Measurements from ENCODE around the gene WAC.

DNA sequence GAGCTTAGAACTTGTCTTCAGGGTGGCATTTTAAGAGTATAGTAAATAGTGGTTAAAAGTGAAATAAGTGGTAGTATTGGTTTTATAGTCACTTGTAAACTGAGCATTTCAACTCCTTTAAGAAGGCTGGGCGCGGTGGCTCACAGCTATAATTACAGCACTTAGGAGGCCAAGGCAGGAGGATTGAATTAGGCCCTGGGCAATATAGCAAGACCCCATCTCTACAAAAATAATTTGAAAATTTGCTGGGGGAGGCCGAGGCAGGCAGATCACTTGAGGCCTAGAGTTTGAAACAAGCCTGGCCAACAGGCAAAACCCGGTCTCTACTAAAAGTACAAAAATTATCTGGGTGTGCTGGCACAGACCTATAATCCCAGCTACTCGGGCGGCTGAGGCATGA is 80.0 kb downstream of the WAC start:
- TF ChIP-seq EP300 (IDR thresholded peaks at IDR 0.05) (no peak), POLR2AphosphoS5 (IDR thresholded peaks at IDR 0.05) (no peak)
- TF ChIP-seq, protein P1, sequence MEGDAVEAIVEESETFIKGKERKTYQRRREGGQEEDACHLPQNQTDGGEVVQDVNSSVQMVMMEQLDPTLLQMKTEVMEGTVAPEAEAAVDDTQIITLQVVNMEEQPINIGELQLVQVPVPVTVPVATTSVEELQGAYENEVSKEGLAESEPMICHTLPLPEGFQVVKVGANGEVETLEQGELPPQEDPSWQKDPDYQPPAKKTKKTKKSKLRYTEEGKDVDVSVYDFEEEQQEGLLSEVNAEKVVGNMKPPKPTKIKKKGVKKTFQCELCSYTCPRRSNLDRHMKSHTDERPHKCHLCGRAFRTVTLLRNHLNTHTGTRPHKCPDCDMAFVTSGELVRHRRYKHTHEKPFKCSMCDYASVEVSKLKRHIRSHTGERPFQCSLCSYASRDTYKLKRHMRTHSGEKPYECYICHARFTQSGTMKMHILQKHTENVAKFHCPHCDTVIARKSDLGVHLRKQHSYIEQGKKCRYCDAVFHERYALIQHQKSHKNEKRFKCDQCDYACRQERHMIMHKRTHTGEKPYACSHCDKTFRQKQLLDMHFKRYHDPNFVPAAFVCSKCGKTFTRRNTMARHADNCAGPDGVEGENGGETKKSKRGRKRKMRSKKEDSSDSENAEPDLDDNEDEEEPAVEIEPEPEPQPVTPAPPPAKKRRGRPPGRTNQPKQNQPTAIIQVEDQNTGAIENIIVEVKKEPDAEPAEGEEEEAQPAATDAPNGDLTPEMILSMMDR (IDR thresholded peaks at IDR 0.05), result no peak

Data from stomach (tissue), 4 donors.